Adrenal gland (tissue), 5 donors: ENCODE measurements around the gene TUBA4B.

ENCODE experiments used
- CTCF ChIP-seq, 6 experiments: fragments of 450-650 bp in 4 of 6; fragments of 200-600 bp in 2 of 6; sonication (generic) in 1 of 6; IDR thresholded peaks; 1 replicate in 5 of 6; 2 replicates in 1 of 6; pipeline versions ENCODE4 v1.5.1 to v1.8.0; 2016 to 2021; ENCODE audit warnings: antibody characterized with exemption in 6 of 6, mild to moderate bottlenecking in 2 of 6, moderate library complexity in 1 of 6
- POLR2A ChIP-seq, 2 donors: fragments of 450-650 bp; IDR thresholded peaks; one replicate each; pipeline ENCODE4 v1.6.1; 2017; ENCODE audit warnings: antibody characterized with exemption in 2 of 2, mild to moderate bottlenecking in 2 of 2, moderate library complexity in 1 of 2
- donor health status: DM: no; HTN: no; CAD: no.

GRCh38 chr2:219220652-219221402 is 32.2 kb upstream of the TUBA4B start:
- TF ChIP-seq CTCF (IDR thresholded peaks at IDR 0.05) (no peak), POLR2A (IDR thresholded peaks at IDR 0.05) (no peak)
